PC-3 (cell line): ENCODE data around the gene CDC45. TPM values are rescaled to one million over a fixed set of nuclear protein-coding genes. Genes with fewer than 3 reads are reported as not detected.

ENCODE experiments used
- ATAC-seq: fragments of 200-7000 bp; cut with Tn5 transposase; 2 replicates; pipeline ENCODE4 v1.9.1; 2020; ENCODE audit warnings: mild to moderate bottlenecking, moderate library complexity
- BruUV-seq: library from RNA; stranded (reverse); fragments of 400-500 nt; replicated peaks from 2 replicates; lab custom pipeline; 2021; lab: Mats Ljungman, UMichigan
- CTCF ChIA-PET: fragments of 300-600 bp; sonication (Branson Sonifier 250); formaldehyde crosslinking; loops from one replicate; lab custom pipeline; 2022; ENCODE audit warnings: antibody characterized with exemption; lab: Charles Lee
- POLR2A ChIA-PET: fragments of 300-600 bp; sonication (Branson Sonifier 250); formaldehyde crosslinking; loops from one replicate; lab custom pipeline; 2022; ENCODE audit warnings: antibody characterized with exemption; ENCODE audit not compliant: unreplicated experiment; lab: Charles Lee
- DNase-seq: peaks from one replicate; pipeline ENCODE4 v3.0.0-alpha.2; 2015
- H2AFZ ChIP-seq: fragments of 300-600 bp; sonication (generic); 2 replicates; pipeline ENCODE4 v1.6.0; 2016; ENCODE audit warnings: antibody characterized with exemption, low read length
- H3F3A ChIP-seq: fragments of 300-600 bp; sonication (generic); one replicate; pipeline ENCODE4 v1.6.0; 2017; ENCODE audit warnings: antibody characterized with exemption, low read length, control low read depth, mild to moderate bottlenecking; ENCODE audit not compliant: unreplicated experiment
- H3K27ac ChIP-seq: fragments of 300-600 bp; sonication (generic); 2 replicates; pipeline ENCODE4 v1.5.1; 2016; ENCODE audit warnings: mild to moderate bottlenecking, low read length
- H3K27me3 ChIP-seq: fragments of 300-600 bp; sonication (generic); 2 replicates; pipeline ENCODE4 v1.6.1; 2016; ENCODE audit warnings: low read length, mixed read lengths
- H3K36me3 ChIP-seq: fragments of 300-600 bp; sonication (generic); 2 replicates; pipeline ENCODE4 v1.6.1; 2016; ENCODE audit warnings: low read depth, mixed run types, low read length, mixed read lengths
- H3K4me1 ChIP-seq: fragments of 300-600 bp; sonication (generic); 2 replicates; pipeline ENCODE4 v1.5.1; 2016; ENCODE audit warnings: low read length; ENCODE audit not compliant: insufficient read depth
- H3K4me2 ChIP-seq: fragments of 300-600 bp; sonication (generic); 2 replicates; pipeline ENCODE4 v1.6.0; 2016; ENCODE audit warnings: low read length
- H3K4me3 ChIP-seq: fragments of 300-600 bp; sonication (generic); 2 replicates; pipeline ENCODE4 v1.5.1; 2016; ENCODE audit warnings: mild to moderate bottlenecking, low read length, mixed read lengths
- H3K79me2 ChIP-seq: fragments of 300-600 bp; sonication (generic); 2 replicates; pipeline ENCODE4 v1.6.1; 2017; ENCODE audit warnings: low read length, mixed read lengths
- H3K9ac ChIP-seq: fragments of 300-600 bp; sonication (generic); 2 replicates; pipeline ENCODE4 v1.6.0; 2016; ENCODE audit warnings: mild to moderate bottlenecking, low read length
- H3K9me2 ChIP-seq: fragments of 300-600 bp; sonication (generic); replicated peaks from 2 replicates; pipeline ENCODE4 v1.6.1; 2016; ENCODE audit warnings: mixed run types, low read length, mixed read lengths
- H3K9me3 ChIP-seq: fragments of 300-600 bp; sonication (generic); 2 replicates; pipeline ENCODE4 v1.6.1; 2016; ENCODE audit warnings: low read length, mixed read lengths
- H4K20me1 ChIP-seq: fragments of 300-600 bp; sonication (generic); 2 replicates; pipeline ENCODE4 v1.6.1; 2016; ENCODE audit warnings: low read length, mixed read lengths
- CTCF ChIP-seq: fragments of 300-600 bp; sonication (generic); conservative IDR thresholded peaks from 2 replicates; pipeline ENCODE4 v1.5.1; 2017; ENCODE audit warnings: antibody characterized with exemption, low read depth, mild to moderate bottlenecking, low read length
- EZH2 ChIP-seq: fragments of 300-600 bp; sonication (generic); IDR thresholded peaks from one replicate; pipeline ENCODE4 v1.6.1; 2017; ENCODE audit warnings: antibody characterized with exemption, mild to moderate bottlenecking, low read length; ENCODE audit not compliant: unreplicated experiment
- EZH2phosphoT487 ChIP-seq: fragments of 300-600 bp; sonication (generic); IDR thresholded peaks from 2 replicates; pipeline ENCODE4 v1.6.1; 2018; ENCODE audit warnings: mild to moderate bottlenecking, antibody characterized with exemption, low read length, borderline replicate concordance
- intact Hi-C: fragments of 100-400 bp; cut with micrococcal nuclease; formaldehyde crosslinking; loops from 2 replicates; pipeline ENCODE4 v1.9.0; 2023
- total RNA-seq: library from RNA; depleted of rRNA; stranded (reverse); fragments of >200 nt; gene quantifications from 2 replicates; pipeline ENCODE4 v1.2.3, GENCODE V29; 2014

The CDC45 gene
- total RNA-seq, 1 experiment from 2014 or later = 70.9 TPM

GRCh38 chr22:19490628-19491230 lies 11.0 kb downstream of the CDC45 start:
- TF ChIP-seq EZH2 (no peak), EZH2phosphoT487 (no peak), CTCF (no peak)
- H4K20me1 ChIP-seq = 0 out of 2 replicates have a peak, but pooled peaks cover 3% of the 10 kb centered on the region
- BruUV-seq = no TSS peak
- no peak overlapping the region for H3K9ac ChIP-seq
- no peak overlapping the region for H2AFZ ChIP-seq
- no peaks in the 10 kb centered on the region for H3K79me2 ChIP-seq
- no peaks in the 10 kb centered on the region for H3K4me1 ChIP-seq
- DNase-seq (no peak), ATAC-seq (no peak)
- no peaks in the 10 kb centered on the region for H3K27me3 ChIP-seq
- H3K4me2 ChIP-seq = no peak overlapping the region
- ChIA-PET CTCF (no interaction called here), POLR2A (no interaction called here)
- intact Hi-C loops = loop anchor here (10.0 kb wide), 1 partner anchor 224 kb away; the partner anchor contains the start of gene SEPTIN5
- H3F3A ChIP-seq = no peaks in the 10 kb centered on the region
- H3K27ac ChIP-seq = no peak overlapping the region
- no peaks in the 10 kb centered on the region for H3K9me3 ChIP-seq
- no peak overlapping the region for H3K4me3 ChIP-seq
- peaks cover 16% of the 10 kb centered on the region for H3K36me3 ChIP-seq
- no peaks in the 10 kb centered on the region for H3K9me2 ChIP-seq

GRCh38 chr22:19492504-19493174 lies 12.9 kb downstream of the CDC45 start:
- H4K20me1 ChIP-seq = 0 out of 2 replicates have a peak, but pooled peaks cover 3% of the 10 kb centered on the region
- H3K4me2 ChIP-seq = no peak overlapping the region
- H3K27ac ChIP-seq = no peak overlapping the region
- peaks cover 22% of the 10 kb centered on the region for H3K36me3 ChIP-seq
- no peaks in the 10 kb centered on the region for H3K9me3 ChIP-seq
- intact Hi-C loops = loop anchor here (10.0 kb wide), 1 partner anchor 222 kb away; the partner anchor contains the start of gene SEPTIN5
- BruUV-seq = no TSS peak
- H2AFZ ChIP-seq = no peak overlapping the region
- H3K9me2 ChIP-seq = no peaks in the 10 kb centered on the region
- ATAC-seq = no peak
- H3K9ac ChIP-seq = no peak overlapping the region
- H3K4me3 ChIP-seq = no peak overlapping the region
- no peaks in the 10 kb centered on the region for H3F3A ChIP-seq
- CTCF ChIA-PET = no interaction called here
- H3K79me2 ChIP-seq = no peaks in the 10 kb centered on the region
- peaks cover 5% of the 10 kb centered on the region; the same call in 1 of the 2 replicates for H3K4me1 ChIP-seq
- no peaks in the 10 kb centered on the region for H3K27me3 ChIP-seq
- POLR2A ChIA-PET = no interaction called here
- DNase-seq = no peak
- TF ChIP-seq EZH2 = no peak
- TF ChIP-seq CTCF = no peak
- TF ChIP-seq EZH2phosphoT487 = no peak
